Mucosa of rectum (tissue), 2 donors: ENCODE data around the gene DAPK1.

Experiments used
- H3K27ac ChIP-seq, 2 donors: one replicate each; pipeline ENCODE4 v1.7.0; 2013; ENCODE audit warnings: inconsistent platforms in 2 of 2, low read depth in 2 of 2, low read length in 2 of 2
- H3K27me3 ChIP-seq, 2 donors: one replicate each; pipeline ENCODE4 v1.7.0; 2013; ENCODE audit warnings: low read length in 2 of 2; ENCODE audit not compliant: control insufficient read depth in 2 of 2, insufficient read depth in 2 of 2
- H3K36me3 ChIP-seq, 2 donors: one replicate each; pipeline ENCODE4 v1.7.0; 2013; ENCODE audit warnings: low read length in 2 of 2; ENCODE audit not compliant: control insufficient read depth in 2 of 2, insufficient read depth in 2 of 2
- H3K4me1 ChIP-seq, 2 donors: one replicate each; pipeline ENCODE4 v1.7.0; 2013; ENCODE audit warnings: low read length in 2 of 2, mild to moderate bottlenecking in 1 of 2; ENCODE audit not compliant: control insufficient read depth in 2 of 2, insufficient read depth in 2 of 2
- H3K4me3 ChIP-seq, 2 donors: one replicate each; pipeline ENCODE4 v1.7.0; 2013; ENCODE audit warnings: low read length in 2 of 2
- H3K9ac ChIP-seq, 2 donors: one replicate each; pipeline ENCODE4 v1.7.0; 2013; ENCODE audit warnings: low read length in 2 of 2, low read depth in 1 of 2, mild to moderate bottlenecking in 1 of 2
- H3K9me3 ChIP-seq, 2 donors: one replicate each; pipeline ENCODE4 v1.7.0; 2013; ENCODE audit warnings: low read length in 2 of 2; ENCODE audit not compliant: control insufficient read depth in 2 of 2
- donor health status: healthy.
- donor health status: Normal muscosa, but diverticular disease.

Gene DAPK1

DNA sequence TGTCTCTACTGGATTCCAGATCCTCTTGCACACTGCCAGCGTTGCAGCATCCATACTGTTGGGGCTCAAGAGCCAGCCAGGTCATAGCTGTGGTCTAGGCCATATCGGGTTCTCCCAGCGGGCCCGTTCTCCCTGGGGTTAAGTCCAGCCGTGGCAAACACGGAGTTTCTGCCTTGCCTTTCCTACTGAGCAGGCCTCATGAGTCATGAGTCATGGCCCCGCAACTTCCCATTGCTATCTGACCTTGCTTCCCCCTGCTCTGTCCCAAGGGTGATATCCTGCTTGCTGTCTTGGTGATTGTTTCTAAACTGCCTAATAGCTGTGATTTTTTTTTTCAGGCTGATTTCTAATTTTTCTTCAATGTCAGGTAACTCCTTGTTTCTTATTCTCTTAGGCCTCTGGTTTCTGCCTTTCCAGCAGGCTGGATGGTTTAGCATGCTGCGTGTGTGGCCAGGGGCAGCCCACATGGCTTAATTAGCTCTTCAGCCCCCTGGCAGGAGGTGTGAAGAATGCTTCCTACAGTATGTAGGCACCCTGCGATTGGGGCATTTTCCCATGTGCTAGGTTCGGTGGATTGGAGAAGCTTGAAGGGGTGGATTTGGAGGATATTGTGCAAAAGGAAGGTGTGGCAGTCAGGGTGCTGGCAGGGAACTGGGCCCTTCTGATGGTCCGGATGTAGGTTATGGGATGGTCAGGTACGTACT, 18.7 kb downstream of the DAPK1 start:
- no peak overlapping the region for H3K27ac ChIP-seq
- peaks cover 2 to 5% of the 10 kb centered on the region in 2 donors for H3K4me1 ChIP-seq
- H3K9ac ChIP-seq: no peak overlapping the region
- H3K27me3 ChIP-seq: no peaks in the 10 kb centered on the region
- no peaks in the 10 kb centered on the region for H3K36me3 ChIP-seq
- H3K9me3 ChIP-seq: no peaks in the 10 kb centered on the region
- H3K4me3 ChIP-seq: no peak overlapping the region

DNA sequence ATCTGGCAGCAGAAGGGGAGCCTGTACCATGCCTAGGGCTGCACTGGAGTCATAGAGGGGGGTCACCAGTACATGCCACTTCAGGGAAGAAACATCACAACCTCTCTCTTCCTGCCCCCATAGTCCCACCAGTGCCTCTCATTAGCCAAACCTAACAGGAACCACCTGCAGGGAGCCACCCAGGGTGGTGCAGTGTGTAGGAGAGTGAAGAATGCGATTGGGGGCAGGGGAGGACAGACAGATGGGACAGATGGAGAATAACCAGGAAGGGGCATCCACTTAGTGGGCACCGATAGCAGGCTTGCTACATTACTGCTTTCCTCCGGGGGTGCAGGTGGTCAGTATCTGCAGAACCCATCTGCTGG, 19.2 kb downstream of the DAPK1 start:
- H3K9ac ChIP-seq: no peak overlapping the region
- H3K27ac ChIP-seq: no peak overlapping the region
- H3K4me1 ChIP-seq: peaks cover 2 to 5% of the 10 kb centered on the region in 2 donors
- no peaks in the 10 kb centered on the region for H3K36me3 ChIP-seq
- no peak overlapping the region for H3K4me3 ChIP-seq
- no peaks in the 10 kb centered on the region for H3K27me3 ChIP-seq
- H3K9me3 ChIP-seq: no peaks in the 10 kb centered on the region

DNA sequence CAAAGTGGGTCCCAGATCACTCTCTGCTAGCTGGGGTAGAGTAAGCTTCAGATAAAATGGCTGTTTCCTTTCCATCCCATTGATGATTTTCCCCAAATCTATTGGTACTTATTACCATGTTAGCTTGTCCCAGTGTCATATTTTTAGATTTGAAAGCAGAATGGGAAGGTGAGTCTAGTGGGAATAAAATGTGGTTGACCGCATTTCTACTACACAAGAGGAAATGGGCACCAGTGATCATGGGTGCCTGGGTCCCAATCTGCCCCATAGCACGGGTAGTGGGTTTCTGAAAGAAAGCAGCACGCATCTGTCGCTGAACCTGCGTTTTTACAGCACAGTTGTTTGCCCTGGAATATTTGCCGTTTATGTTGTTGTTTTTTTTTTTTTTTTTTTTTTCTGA, 20.1 kb downstream of the DAPK1 start:
- Histone ChIP-seq H3K9ac (no peak overlapping the region), H3K9me3 (no peaks in the 10 kb centered on the region), H3K36me3 (no peaks in the 10 kb centered on the region), H3K27ac (no peak overlapping the region), H3K27me3 (no peaks in the 10 kb centered on the region), H3K4me1 (peaks cover 2 to 5% of the 10 kb centered on the region in 2 donors), H3K4me3 (no peak overlapping the region)

DNA sequence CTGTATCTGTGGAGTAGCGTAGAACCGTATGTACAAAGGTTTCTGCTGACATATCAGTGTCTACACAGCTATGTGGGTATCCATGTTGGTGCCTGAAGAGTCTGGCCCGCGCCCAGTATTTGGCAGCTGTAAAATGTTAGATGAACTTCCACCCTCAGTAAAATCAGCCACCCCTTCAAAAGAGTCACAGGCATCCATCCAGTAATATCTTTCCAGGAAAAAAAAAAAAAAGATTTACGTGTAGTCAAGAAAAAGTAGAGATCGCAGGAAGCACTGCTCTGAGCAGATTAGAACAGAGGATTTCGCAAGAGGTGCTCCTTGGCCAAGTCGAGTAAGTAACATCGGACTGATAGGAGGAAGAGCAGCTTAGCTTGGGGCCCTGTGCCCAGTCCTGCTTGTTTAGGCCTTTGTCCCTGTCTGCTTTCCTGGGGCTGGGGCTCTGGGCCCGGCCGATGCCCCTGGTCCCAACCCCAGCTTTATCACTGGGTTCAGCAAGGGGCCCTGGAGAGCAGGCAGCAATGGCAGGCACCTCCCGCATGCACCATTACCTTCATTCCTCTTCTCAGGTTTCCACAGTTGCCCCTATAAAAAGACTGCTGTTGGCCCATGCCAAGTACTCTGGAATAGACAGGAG, 21.2 kb downstream of the DAPK1 start:
- no peaks in the 10 kb centered on the region for H3K9me3 ChIP-seq
- H3K4me3 ChIP-seq: no peak overlapping the region
- H3K36me3 ChIP-seq: no peaks in the 10 kb centered on the region
- H3K9ac ChIP-seq: no peak overlapping the region
- no peak overlapping the region for H3K27ac ChIP-seq
- H3K27me3 ChIP-seq: no peaks in the 10 kb centered on the region
- H3K4me1 ChIP-seq: peaks cover 2 to 5% of the 10 kb centered on the region in 2 donors

DNA sequence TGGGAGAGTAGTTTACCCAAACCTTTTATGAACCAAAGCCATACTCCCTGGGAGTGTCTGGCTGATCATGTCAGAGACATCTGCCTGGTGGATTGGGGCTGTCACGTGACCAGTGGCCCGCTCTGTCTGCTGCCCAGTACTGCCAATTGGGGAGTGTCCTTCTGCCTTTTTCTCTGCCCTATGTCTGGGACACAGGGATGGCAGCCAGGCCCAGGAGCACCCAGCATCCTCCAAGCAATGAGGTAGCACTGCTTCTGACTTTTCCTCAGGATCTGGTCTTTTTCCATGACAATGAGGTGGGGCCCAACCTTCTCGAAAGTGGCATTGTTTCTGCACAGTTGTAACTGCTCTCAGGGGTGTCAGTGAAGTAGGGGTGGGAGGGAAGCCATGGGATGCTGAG, 21.8 kb downstream of the DAPK1 start:
- H3K27ac ChIP-seq: no peak overlapping the region
- H3K9ac ChIP-seq: no peak overlapping the region
- H3K4me1 ChIP-seq: peaks cover 2 to 5% of the 10 kb centered on the region in 2 donors
- no peaks in the 10 kb centered on the region for H3K27me3 ChIP-seq
- H3K9me3 ChIP-seq: no peaks in the 10 kb centered on the region
- no peak overlapping the region for H3K4me3 ChIP-seq
- no peaks in the 10 kb centered on the region for H3K36me3 ChIP-seq

DNA sequence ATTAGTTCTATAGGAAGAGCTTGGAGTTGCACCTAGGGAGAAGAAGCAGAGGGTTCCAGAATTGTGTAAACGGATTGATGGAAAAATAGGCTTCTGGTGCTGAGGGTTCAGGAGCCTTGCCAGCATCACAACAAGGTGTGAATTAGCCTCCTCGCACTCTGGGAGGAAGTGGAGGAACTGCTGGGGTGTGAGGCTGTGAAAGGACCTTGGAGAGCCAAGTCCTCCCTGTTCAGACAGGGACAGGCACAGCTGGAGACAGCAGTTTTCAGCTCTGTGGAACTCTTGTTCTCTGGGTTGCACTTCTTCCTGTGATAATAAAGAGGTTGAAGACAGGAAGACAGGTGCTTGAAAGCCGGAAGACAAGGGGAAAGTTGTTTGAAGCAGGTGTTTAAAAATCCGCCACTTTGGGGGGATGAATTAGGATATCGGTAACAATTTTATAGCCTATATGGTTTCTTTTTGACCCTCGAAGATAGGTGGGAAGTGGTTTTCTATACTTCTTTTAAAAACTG, 22.6 kb downstream of the DAPK1 start:
- Histone ChIP-seq H3K4me3 (no peak overlapping the region), H3K27ac (no peak overlapping the region), H3K36me3 (no peaks in the 10 kb centered on the region), H3K27me3 (no peaks in the 10 kb centered on the region), H3K9ac (no peak overlapping the region), H3K4me1 (peaks cover 2 to 5% of the 10 kb centered on the region in 2 donors), H3K9me3 (no peaks in the 10 kb centered on the region)

DNA sequence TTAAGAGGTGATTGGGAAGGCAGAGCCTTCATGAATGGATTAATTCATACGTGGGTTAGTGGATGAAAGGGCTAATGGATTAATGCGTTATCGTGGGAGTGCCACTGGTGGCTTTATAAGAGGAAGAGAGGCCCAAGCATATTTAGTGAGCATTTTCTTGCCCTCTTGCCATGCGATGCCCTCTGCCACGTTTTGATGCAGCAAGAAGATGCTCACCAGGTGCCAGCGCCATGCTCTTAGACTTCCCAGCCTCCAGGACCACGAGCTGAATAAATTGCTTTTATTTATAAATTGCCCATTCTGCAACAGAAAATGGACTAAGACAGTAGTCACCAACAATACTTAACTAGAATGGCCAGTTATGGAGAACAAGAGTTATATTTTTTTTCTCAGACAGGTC, 24.2 kb downstream of the DAPK1 start:
- Histone ChIP-seq H3K9ac (no peak overlapping the region), H3K27ac (no peak overlapping the region), H3K4me1 (peaks cover 0 to 3% of the 10 kb centered on the region in 2 donors), H3K9me3 (no peaks in the 10 kb centered on the region), H3K4me3 (no peak overlapping the region), H3K36me3 (no peaks in the 10 kb centered on the region), H3K27me3 (no peaks in the 10 kb centered on the region)

DNA sequence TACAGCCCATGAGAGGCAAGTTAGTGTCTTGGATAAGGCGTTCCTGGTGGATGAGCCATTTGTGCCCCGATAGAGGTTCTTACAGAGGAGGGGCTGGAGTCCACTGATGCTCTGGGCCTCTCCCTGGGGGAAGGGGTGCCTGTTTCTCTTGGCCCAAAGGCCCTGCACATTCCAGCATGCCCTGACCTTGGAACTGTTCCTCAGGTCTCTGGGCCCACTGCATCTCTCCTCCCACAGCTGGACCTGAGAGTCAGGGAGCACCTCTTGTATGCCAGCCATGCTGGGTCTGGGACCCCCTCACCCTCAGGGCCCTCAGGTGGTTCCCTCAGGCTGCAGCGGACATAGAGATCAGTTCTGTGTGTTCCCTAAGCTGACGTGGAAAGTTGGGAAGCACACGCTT, 26.4 kb downstream of the DAPK1 start:
- Histone ChIP-seq H3K4me1 (peaks cover 0 to 3% of the 10 kb centered on the region in 2 donors), H3K4me3 (no peak overlapping the region), H3K9ac (no peak overlapping the region), H3K27me3 (no peaks in the 10 kb centered on the region), H3K36me3 (no peaks in the 10 kb centered on the region), H3K27ac (no peak overlapping the region), H3K9me3 (no peaks in the 10 kb centered on the region)

DNA sequence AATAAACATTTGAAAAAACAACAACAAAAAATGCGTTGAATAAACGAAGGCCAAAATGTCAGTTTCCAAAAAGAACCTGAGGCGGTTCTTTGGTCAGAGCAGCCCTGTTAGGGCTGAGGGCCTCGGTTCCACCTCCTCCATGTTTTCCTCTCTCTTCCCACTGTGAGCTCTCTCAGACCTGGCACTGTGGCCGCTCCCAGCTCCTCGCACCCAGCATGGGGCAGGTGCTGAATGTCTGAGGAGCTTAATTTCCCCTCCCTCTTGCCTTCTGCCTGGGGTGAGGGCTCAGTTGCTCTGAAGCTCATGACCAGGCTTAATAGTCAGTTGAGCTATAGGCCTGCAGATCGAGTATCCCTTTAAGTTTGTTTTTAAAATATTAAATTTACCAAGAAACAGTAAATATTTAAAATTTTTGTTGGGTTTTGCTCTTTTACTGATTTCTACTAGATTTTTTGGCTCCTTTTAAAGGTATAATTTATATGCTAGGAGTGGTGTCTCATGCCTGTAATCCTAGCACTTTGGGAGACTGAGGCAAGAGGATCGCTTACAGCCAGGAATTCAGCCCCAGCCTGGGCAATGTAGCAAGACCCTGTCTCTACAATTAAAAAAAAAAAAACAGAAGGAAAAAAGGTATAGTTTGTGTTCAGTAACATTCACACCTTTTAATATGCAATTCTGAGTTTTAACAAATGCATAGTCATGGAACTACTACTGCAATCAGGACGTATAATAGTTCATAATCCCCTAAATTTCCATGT, 28.1 kb downstream of the DAPK1 start:
- H3K9me3 ChIP-seq: no peaks in the 10 kb centered on the region

More for the DNA sequence above, 28.1 kb downstream of the DAPK1 start:
- Histone ChIP-seq H3K27me3 (no peaks in the 10 kb centered on the region), H3K36me3 (no peaks in the 10 kb centered on the region), H3K4me1 (no peaks in the 10 kb centered on the region), H3K9ac (no peak overlapping the region), H3K4me3 (no peak overlapping the region), H3K27ac (no peak overlapping the region)
